NCI-H510A (cell line): ENCODE data around the gene HEYL.

Experiments used
- DNase-seq: peaks from one replicate; lab custom pipeline; 2025; lab: John Stamatoyannopoulos, UW

The HEYL gene

GRCh38 chr1:39639305-39640130 is at the start of gene HEYL:
Gene HEYL (minus strand): TSS chr1:39639643. CDS start chr1:39639625, 18 bp downstream.
- peak; percentile 100 for DNase-seq

GRCh38 chr1:39689214-39689613 is 49.8 kb upstream of the HEYL start:
- peak; percentile 97 for DNase-seq

GRCh38 chr1:39688706-39689105 is 49.3 kb upstream of the HEYL start:
- DNase-seq, result no peak

GRCh38 chr1:39687243-39687642 is 47.8 kb upstream of the HEYL start:
- no peak for DNase-seq

- no peak for DNase-seq
Measured at GRCh38 chr1:39685071-39685470, 45.6 kb upstream of the HEYL start.

- DNase-seq, result no peak
Measured at GRCh38 chr1:39684313-39684664, 44.8 kb upstream of the HEYL start.

- DNase-seq, result no peak
Measured at GRCh38 chr1:39683591-39684312, 44.3 kb upstream of the HEYL start.

GRCh38 chr1:39681999-39682398 is 42.6 kb upstream of the HEYL start:
- DNase-seq, result no peak

- DNase-seq, result no peak
Measured at GRCh38 chr1:39681294-39681693, 41.9 kb upstream of the HEYL start.

GRCh38 chr1:39680751-39681150 is 41.3 kb upstream of the HEYL start:
- no peak for DNase-seq

GRCh38 chr1:39679821-39680220 is 40.4 kb upstream of the HEYL start:
- DNase-seq, result no peak

GRCh38 chr1:39678889-39679288 is 39.4 kb upstream of the HEYL start:
- DNase-seq, result no peak

- DNase-seq, result no peak
Measured at GRCh38 chr1:39677645-39678044, 38.2 kb upstream of the HEYL start.

GRCh38 chr1:39676948-39677548 is 37.6 kb upstream of the HEYL start:
- no peak for DNase-seq

- no peak for DNase-seq
Measured at GRCh38 chr1:39675220-39675619, 35.8 kb upstream of the HEYL start.

GRCh38 chr1:39673215-39673614 is 33.8 kb upstream of the HEYL start:
- no peak for DNase-seq

- DNase-seq, result no peak
Measured at GRCh38 chr1:39672551-39672947, 33.1 kb upstream of the HEYL start.

- no peak for DNase-seq
Measured at GRCh38 chr1:39671793-39672550, 32.5 kb upstream of the HEYL start, which contains the start of gene NT5C1A. Gene NT5C1A (minus strand): TSS chr1:39672107. CDS start chr1:39672038, 69 bp downstream.

GRCh38 chr1:39671433-39671792 is 32.0 kb upstream of the HEYL start:
- no peak for DNase-seq

- no peak for DNase-seq
Measured at GRCh38 chr1:39670689-39671088, 31.2 kb upstream of the HEYL start.

- no peak for DNase-seq
Measured at GRCh38 chr1:39668894-39669293, 29.5 kb upstream of the HEYL start.

GRCh38 chr1:39668111-39668510 is 28.7 kb upstream of the HEYL start:
- DNase-seq, result no peak
